BE2C (cell line): Measurements from ENCODE around the gene ATP6V1D.
"Not testable (repeated sequence)": the region's sequence is repeated elsewhere in the genome, so short reads cannot be mapped to it uniquely, and the experiment has no call there.

Experiments used
- DNase-seq: peaks from one replicate; pipeline ENCODE4 v3.0.0-alpha.2; 2020
- H3K27me3 ChIP-seq: fragments of 250-450 bp; sonication (Bioruptor Pico); 2 replicates; pipeline ENCODE4 v1.5.1; 2020; ENCODE audit warnings: mild to moderate bottlenecking
- H3K36me3 ChIP-seq: fragments of 250-450 bp; sonication (Bioruptor Pico); 2 replicates; pipeline ENCODE4 v1.5.1; 2020; ENCODE audit warnings: mild to moderate bottlenecking
- H3K4me1 ChIP-seq: fragments of 250-450 bp; sonication (Bioruptor Pico); 2 replicates; pipeline ENCODE4 v1.5.1; 2020
- H3K4me3 ChIP-seq: 2 replicates; pipeline ENCODE4 v1.5.1; 2011; ENCODE audit warnings: low read depth, low read length
- H3K9me3 ChIP-seq: fragments of 250-450 bp; sonication (Bioruptor Pico); 2 replicates; pipeline ENCODE4 v1.5.1; 2020
- TF ChIP-seq, protein P1 (sequence below): IDR thresholded peaks from 2 replicates; pipeline ENCODE4 v1.5.1; 2012; ENCODE audit warnings: mild to moderate bottlenecking, low read depth, low read length

The ATP6V1D gene

GRCh38 chr14:67343601-67344230 is 15.9 kb downstream of the ATP6V1D start:
- no peak for DNase-seq
- TF ChIP-seq, protein P1, sequence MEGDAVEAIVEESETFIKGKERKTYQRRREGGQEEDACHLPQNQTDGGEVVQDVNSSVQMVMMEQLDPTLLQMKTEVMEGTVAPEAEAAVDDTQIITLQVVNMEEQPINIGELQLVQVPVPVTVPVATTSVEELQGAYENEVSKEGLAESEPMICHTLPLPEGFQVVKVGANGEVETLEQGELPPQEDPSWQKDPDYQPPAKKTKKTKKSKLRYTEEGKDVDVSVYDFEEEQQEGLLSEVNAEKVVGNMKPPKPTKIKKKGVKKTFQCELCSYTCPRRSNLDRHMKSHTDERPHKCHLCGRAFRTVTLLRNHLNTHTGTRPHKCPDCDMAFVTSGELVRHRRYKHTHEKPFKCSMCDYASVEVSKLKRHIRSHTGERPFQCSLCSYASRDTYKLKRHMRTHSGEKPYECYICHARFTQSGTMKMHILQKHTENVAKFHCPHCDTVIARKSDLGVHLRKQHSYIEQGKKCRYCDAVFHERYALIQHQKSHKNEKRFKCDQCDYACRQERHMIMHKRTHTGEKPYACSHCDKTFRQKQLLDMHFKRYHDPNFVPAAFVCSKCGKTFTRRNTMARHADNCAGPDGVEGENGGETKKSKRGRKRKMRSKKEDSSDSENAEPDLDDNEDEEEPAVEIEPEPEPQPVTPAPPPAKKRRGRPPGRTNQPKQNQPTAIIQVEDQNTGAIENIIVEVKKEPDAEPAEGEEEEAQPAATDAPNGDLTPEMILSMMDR: no peak
- no peak overlapping the region for H3K4me3 ChIP-seq
- no peaks in the 10 kb centered on the region for H3K4me1 ChIP-seq
- no peaks in the 10 kb centered on the region for H3K27me3 ChIP-seq
- no peaks in the 10 kb centered on the region for H3K9me3 ChIP-seq
- peaks cover 39% of the 10 kb centered on the region for H3K36me3 ChIP-seq

- H3K4me1 ChIP-seq, H3K4me3 ChIP-seq, DNase-seq, H3K9me3 ChIP-seq, H3K27me3 ChIP-seq: not testable (repeated sequence)
- peaks cover 40% of the 10 kb centered on the region for H3K36me3 ChIP-seq
These were observed 18.4 kb downstream of the ATP6V1D start for GRCh38 chr14:67341231-67341630.

DNA sequence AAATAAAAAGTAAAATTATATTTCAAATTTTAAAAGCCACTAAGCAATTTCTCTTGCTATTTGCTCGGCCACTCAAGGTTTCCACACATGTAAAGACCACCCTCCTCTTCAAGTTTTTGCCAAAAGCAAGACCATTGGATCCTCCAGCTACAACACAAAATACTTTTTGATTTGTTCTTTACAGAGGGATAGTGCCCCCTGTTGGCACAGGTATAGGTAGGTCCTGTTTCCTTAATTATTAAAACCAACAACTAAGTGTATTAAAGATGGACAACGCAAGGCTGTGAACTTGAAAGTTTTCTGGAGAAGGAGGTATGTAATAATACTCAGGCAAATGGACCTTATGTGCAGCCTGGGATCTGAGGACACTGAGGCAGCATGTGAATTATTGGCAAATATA is 23.8 kb downstream of the ATP6V1D start:
- DNase-seq: peak; percentile 47
- Histone ChIP-seq H3K4me3 (no peak overlapping the region), H3K36me3 (peaks cover 32% of the 10 kb centered on the region), H3K9me3 (no peaks in the 10 kb centered on the region), H3K27me3 (no peaks in the 10 kb centered on the region), H3K4me1 (no peaks in the 10 kb centered on the region)
- TF ChIP-seq, protein P1: peak; percentile 65

- TF ChIP-seq, protein P1: no peak
- H3K4me3 ChIP-seq: no peak overlapping the region
- no peaks in the 10 kb centered on the region for H3K4me1 ChIP-seq
- H3K36me3 ChIP-seq: peaks cover 17% of the 10 kb centered on the region
- H3K9me3 ChIP-seq: no peaks in the 10 kb centered on the region
- DNase-seq: no peak
- no peaks in the 10 kb centered on the region for H3K27me3 ChIP-seq
These were observed 27.1 kb downstream of the ATP6V1D start for GRCh38 chr14:67332468-67332867.

GRCh38 chr14:67331368-67332125 is 28.1 kb downstream of the ATP6V1D start:
- peaks cover 21% of the 10 kb centered on the region for H3K36me3 ChIP-seq
- no peaks in the 10 kb centered on the region for H3K4me1 ChIP-seq
- DNase-seq: no peak
- TF ChIP-seq, protein P1: no peak
- H3K27me3 ChIP-seq: no peaks in the 10 kb centered on the region
- no peak overlapping the region for H3K4me3 ChIP-seq
- H3K9me3 ChIP-seq: no peaks in the 10 kb centered on the region

- H3K4me3 ChIP-seq, H3K9me3 ChIP-seq: not testable (repeated sequence)
- H3K36me3 ChIP-seq: peaks cover 13% of the 10 kb centered on the region
These were observed 29.9 kb downstream of the ATP6V1D start for GRCh38 chr14:67329666-67330065.

GRCh38 chr14:67319142-67319541 is 40.5 kb downstream of the ATP6V1D start:
- DNase-seq: no peak
- peaks cover 9% of the 10 kb centered on the region for H3K36me3 ChIP-seq

More at GRCh38 chr14:67329666-67330065, 29.9 kb downstream of the ATP6V1D start:
- H3K4me1 ChIP-seq, H3K27me3 ChIP-seq, DNase-seq: not testable (repeated sequence)

More at GRCh38 chr14:67319142-67319541, 40.5 kb downstream of the ATP6V1D start:
- Histone ChIP-seq H3K9me3 (no peaks in the 10 kb centered on the region), H3K4me3 (no peak overlapping the region), H3K27me3 (no peaks in the 10 kb centered on the region), H3K4me1 (no peaks in the 10 kb centered on the region)
- TF ChIP-seq, protein P1: no peak
